ENCODE results near the gene HS2ST1. TPM values are rescaled to one million over a fixed set of nuclear protein-coding genes. Genes with fewer than 3 reads are reported as not detected.

The HS2ST1 gene
- total RNA-seq, 2 experiments from 2014 or later, result 13.9 to 17.0 TPM

- Mint-ChIP-seq H3K4me3 (no peak overlapping the region), H3K27ac (no peak overlapping the region), H3K36me3 (no peaks in the 10 kb centered on the region), H3K27me3 (peaks cover 19% of the 10 kb centered on the region), H3K9me3 (ENCODE audit: low read depth) (no peaks in the 10 kb centered on the region), H3K4me1 (no peaks in the 10 kb centered on the region)
- CTCF ChIA-PET, result no interaction called here
- ATAC-seq (no peak), DNase-seq (no peak)
Observed at GRCh38 chr1:87143413-87144135, 229.1 kb downstream of the HS2ST1 start.

- DNase-seq (no peak), ATAC-seq (no peak)
- Mint-ChIP-seq H3K4me3 (no peak overlapping the region), H3K36me3 (no peaks in the 10 kb centered on the region), H3K9me3 (ENCODE audit: low read depth) (no peaks in the 10 kb centered on the region), H3K27me3 (peaks cover 27% of the 10 kb centered on the region), H3K27ac (no peak overlapping the region), H3K4me1 (no peaks in the 10 kb centered on the region)
- CTCF ChIA-PET, result no interaction called here
Observed at GRCh38 chr1:87144316-87144895, 230.0 kb downstream of the HS2ST1 start.

GRCh38 chr1:87144981-87145380 is 230.5 kb downstream of the HS2ST1 start:
- peaks cover 29% of the 10 kb centered on the region for H3K27me3 Mint-ChIP-seq
- no peaks in the 10 kb centered on the region for H3K36me3 Mint-ChIP-seq
- DNase-seq (no peak), ATAC-seq (no peak)
- H3K4me1 Mint-ChIP-seq, result no peaks in the 10 kb centered on the region
- no peak overlapping the region for H3K4me3 Mint-ChIP-seq
- CTCF ChIA-PET, result no interaction called here
- H3K9me3 Mint-ChIP-seq (ENCODE audit: low read depth), result no peaks in the 10 kb centered on the region
- no peak overlapping the region for H3K27ac Mint-ChIP-seq

- peaks cover 2% of the 10 kb centered on the region for H3K4me1 Mint-ChIP-seq
- CTCF ChIA-PET, result interaction anchor here (0.9 kb wide), 1 partner anchor 12 kb away, joined by 3 read pairs; no protein-coding TSS in a partner anchor
- no peak for ATAC-seq
- peaks cover 33% of the 10 kb centered on the region for H3K27me3 Mint-ChIP-seq
- DNase-seq, result no peak
- no peak overlapping the region for H3K27ac Mint-ChIP-seq
- H3K36me3 Mint-ChIP-seq, result no peaks in the 10 kb centered on the region
- H3K4me3 Mint-ChIP-seq, result no peak overlapping the region
- no peaks in the 10 kb centered on the region for H3K9me3 Mint-ChIP-seq (ENCODE audit: low read depth)
Observed at GRCh38 chr1:87146538-87146937, 232.1 kb downstream of the HS2ST1 start.

- ATAC-seq, result no peak
- no peak for DNase-seq
- Mint-ChIP-seq H3K4me3 (no peak overlapping the region), H3K36me3 (no peaks in the 10 kb centered on the region), H3K27me3 (peaks cover 38% of the 10 kb centered on the region), H3K9me3 (ENCODE audit: low read depth) (no peaks in the 10 kb centered on the region), H3K27ac (no peak overlapping the region), H3K4me1 (peaks cover 7% of the 10 kb centered on the region)
- CTCF ChIA-PET, result interaction anchor here (0.9 kb wide), 1 partner anchor 12 kb away, joined by 3 read pairs; no protein-coding TSS in a partner anchor
Observed at GRCh38 chr1:87146986-87147385, 232.6 kb downstream of the HS2ST1 start.

- no peak overlapping the region for H3K27ac Mint-ChIP-seq
- peaks cover 9% of the 10 kb centered on the region for H3K4me1 Mint-ChIP-seq
- H3K27me3 Mint-ChIP-seq, result peaks cover 46% of the 10 kb centered on the region
- no peak overlapping the region for H3K4me3 Mint-ChIP-seq
- DNase-seq (no peak), ATAC-seq (no peak)
- CTCF ChIA-PET, result no interaction called here
- H3K9me3 Mint-ChIP-seq (ENCODE audit: low read depth), result no peaks in the 10 kb centered on the region
- no peaks in the 10 kb centered on the region for H3K36me3 Mint-ChIP-seq
Observed at GRCh38 chr1:87147851-87148250, 233.4 kb downstream of the HS2ST1 start.

GRCh38 chr1:87148661-87149060 is 234.2 kb downstream of the HS2ST1 start:
- no peaks in the 10 kb centered on the region for H3K36me3 Mint-ChIP-seq
- no peak overlapping the region for H3K27ac Mint-ChIP-seq
- DNase-seq (no peak), ATAC-seq (no peak)
- H3K27me3 Mint-ChIP-seq, result peaks cover 50% of the 10 kb centered on the region
- CTCF ChIA-PET, result no interaction called here
- H3K9me3 Mint-ChIP-seq (ENCODE audit: low read depth), result no peaks in the 10 kb centered on the region
- no peak overlapping the region for H3K4me3 Mint-ChIP-seq
- H3K4me1 Mint-ChIP-seq, result peaks cover 9% of the 10 kb centered on the region

- DNase-seq, result no peak
- CTCF ChIA-PET, result interaction anchor here (1.0 kb wide), 1 partner anchor 18 kb away, joined by 3 read pairs; no protein-coding TSS in a partner anchor
- ATAC-seq, result no peak
- H3K9me3 Mint-ChIP-seq (ENCODE audit: low read depth), result no peaks in the 10 kb centered on the region
- peaks cover 48% of the 10 kb centered on the region for H3K27me3 Mint-ChIP-seq
- H3K4me3 Mint-ChIP-seq, result no peak overlapping the region
- H3K36me3 Mint-ChIP-seq, result no peaks in the 10 kb centered on the region
- H3K27ac Mint-ChIP-seq, result no peak overlapping the region
- H3K4me1 Mint-ChIP-seq, result peaks cover 9% of the 10 kb centered on the region
Observed at GRCh38 chr1:87149241-87150041, 235.0 kb downstream of the HS2ST1 start.

GRCh38 chr1:87150143-87150542 is 235.7 kb downstream of the HS2ST1 start:
- Mint-ChIP-seq H3K4me1 (peaks cover 9% of the 10 kb centered on the region), H3K9me3 (ENCODE audit: low read depth) (no peaks in the 10 kb centered on the region), H3K4me3 (no peak overlapping the region), H3K36me3 (no peaks in the 10 kb centered on the region), H3K27me3 (peaks cover 48% of the 10 kb centered on the region), H3K27ac (no peak overlapping the region)
- DNase-seq, result no peak
- ATAC-seq, result no peak
- CTCF ChIA-PET, result interaction anchor here (1.0 kb wide), 1 partner anchor 19 kb away, joined by 3 read pairs; no protein-coding TSS in a partner anchor

- no peaks in the 10 kb centered on the region for H3K36me3 Mint-ChIP-seq
- H3K27me3 Mint-ChIP-seq, result peaks cover 38% of the 10 kb centered on the region
- peak; percentile 91 for ATAC-seq
- no peak overlapping the region for H3K27ac Mint-ChIP-seq
- peak; percentile 52 for DNase-seq
- CTCF ChIA-PET, result interaction anchor here (1.5 kb wide), 1 partner anchor 128 kb away, joined by 3 read pairs; no protein-coding TSS in a partner anchor
- no peaks in the 10 kb centered on the region for H3K9me3 Mint-ChIP-seq (ENCODE audit: low read depth)
- H3K4me1 Mint-ChIP-seq, result peaks cover 9% of the 10 kb centered on the region
- peak overlapping the region; percentile 69 for H3K4me3 Mint-ChIP-seq
Observed at GRCh38 chr1:87151500-87152421, 237.3 kb downstream of the HS2ST1 start.

GRCh38 chr1:87154384-87154783 is 239.9 kb downstream of the HS2ST1 start:
- DNase-seq, result no peak

GRCh38 chr1:87155170-87155569 is 240.7 kb downstream of the HS2ST1 start:
- Mint-ChIP-seq H3K27me3 (peaks cover 21% of the 10 kb centered on the region), H3K4me3 (no peak overlapping the region), H3K36me3 (no peaks in the 10 kb centered on the region), H3K4me1 (peaks cover 9% of the 10 kb centered on the region), H3K27ac (no peak overlapping the region), H3K9me3 (ENCODE audit: low read depth) (no peaks in the 10 kb centered on the region)
- CTCF ChIA-PET, result no interaction called here
- DNase-seq (no peak), ATAC-seq (no peak)

More at GRCh38 chr1:87154384-87154783, 239.9 kb downstream of the HS2ST1 start:
- ATAC-seq, result no peak
- H3K36me3 Mint-ChIP-seq, result no peaks in the 10 kb centered on the region
- no peaks in the 10 kb centered on the region for H3K9me3 Mint-ChIP-seq (ENCODE audit: low read depth)
- CTCF ChIA-PET, result no interaction called here
- H3K27me3 Mint-ChIP-seq, result peaks cover 25% of the 10 kb centered on the region
- peaks cover 9% of the 10 kb centered on the region for H3K4me1 Mint-ChIP-seq
- H3K27ac Mint-ChIP-seq, result no peak overlapping the region
- H3K4me3 Mint-ChIP-seq, result no peak overlapping the region

GRCh38 chr1:87155648-87156047 is 241.2 kb downstream of the HS2ST1 start:
- Mint-ChIP-seq H3K36me3 (no peaks in the 10 kb centered on the region), H3K4me3 (no peak overlapping the region), H3K27ac (no peak overlapping the region), H3K9me3 (ENCODE audit: low read depth) (no peaks in the 10 kb centered on the region), H3K27me3 (peaks cover 19% of the 10 kb centered on the region), H3K4me1 (peaks cover 9% of the 10 kb centered on the region)
- CTCF ChIA-PET, result no interaction called here
- ATAC-seq, result no peak
- no peak for DNase-seq
